IMR-90 (cell line): ENCODE measurements around the gene SHROOM3. TPM values are rescaled to one million over a fixed set of nuclear protein-coding genes. Genes with fewer than 3 reads are reported as not detected.

ENCODE experiments used
- ATAC-seq: fragments of 200-7000 bp; cut with Tn5 transposase; 2 replicates; pipeline ENCODE4 v1.9.1; 2020; ENCODE audit warnings: low read depth, mild to moderate bottlenecking, moderate library complexity
- BruUV-seq: library from RNA; stranded (reverse); fragments of 400-500 nt; replicated peaks from 2 replicates; lab custom pipeline; 2021; lab: Mats Ljungman, UMichigan
- CTCF ChIA-PET: fragments of 300-600 bp; formaldehyde crosslinking; extraction: SDS; loops from one replicate; lab custom pipeline; 2021; ENCODE audit warnings: antibody characterized with exemption; lab: Yijun Ruan, JAX
- POLR2A ChIA-PET: fragments of 300-600 bp; sonication (Branson Sonifier 250); formaldehyde crosslinking; loops from one replicate; lab custom pipeline; 2022; ENCODE audit warnings: antibody characterized with exemption; ENCODE audit not compliant: unreplicated experiment; lab: Charles Lee
- DNase-seq: peaks from one replicate; pipeline ENCODE4 v3.0.0; 2013
- H2AFZ ChIP-seq: replicated peaks from 2 replicates; pipeline ENCODE3; 2013; ENCODE audit warnings: low read length, mild to moderate bottlenecking; ENCODE audit not compliant: poor library complexity
- H2AK5ac ChIP-seq: 2 replicates; pipeline ENCODE4 v1.6.1; 2013; ENCODE audit warnings: low read depth, low read length, inconsistent platforms
- H2AK9ac ChIP-seq: replicated peaks from 2 replicates; pipeline ENCODE3; 2013; ENCODE audit warnings: mild to moderate bottlenecking, low read depth, low read length, moderate library complexity; ENCODE audit not compliant: poor library complexity
- H2BK120ac ChIP-seq: 2 replicates; pipeline ENCODE4 v1.6.1; 2013; ENCODE audit warnings: low read depth, low read length, inconsistent platforms
- H2BK15ac ChIP-seq: 3 replicates; pipeline ENCODE4 v1.6.1; 2013; ENCODE audit warnings: low read depth, low read length, inconsistent platforms
- H2BK20ac ChIP-seq: 2 replicates; pipeline ENCODE4 v1.6.1; 2013; ENCODE audit warnings: low read depth, mild to moderate bottlenecking, inconsistent platforms, low read length, moderate library complexity
- H2BK5ac ChIP-seq: 2 replicates; pipeline ENCODE4 v1.6.1; 2013; ENCODE audit warnings: mild to moderate bottlenecking, low read depth, low read length, inconsistent platforms; ENCODE audit not compliant: poor library complexity, severe bottlenecking
- H3K14ac ChIP-seq: replicated peaks from 2 replicates; pipeline ENCODE4 v1.6.1; 2013; ENCODE audit warnings: low read depth, low read length, inconsistent platforms
- H3K18ac ChIP-seq: 2 replicates; pipeline ENCODE4 v1.6.1; 2013; ENCODE audit warnings: low read depth, low read length, control low read depth
- H3K23ac ChIP-seq: 2 replicates; pipeline ENCODE4 v1.6.1; 2013; ENCODE audit warnings: low read depth, low read length, inconsistent platforms
- H3K27ac ChIP-seq: 2 replicates; pipeline ENCODE4 v1.5.1; 2013; ENCODE audit warnings: mild to moderate bottlenecking, control low read depth, low read length; ENCODE audit not compliant: insufficient read depth
- H3K27me3 ChIP-seq: 2 replicates; pipeline ENCODE4 v1.6.1; 2013; ENCODE audit warnings: low read length; ENCODE audit not compliant: control insufficient read depth, insufficient read depth
- H3K36me3 ChIP-seq: 2 replicates; pipeline ENCODE4 v1.6.1; 2013; ENCODE audit warnings: low read length, mixed read lengths; ENCODE audit not compliant: control insufficient read depth, insufficient read depth
- H3K4ac ChIP-seq: 2 replicates; pipeline ENCODE4 v1.6.1; 2013; ENCODE audit warnings: low read depth, low read length, inconsistent platforms
- H3K4me1 ChIP-seq: 2 replicates; pipeline ENCODE4 v1.6.1; 2013; ENCODE audit warnings: low read length, mixed read lengths; ENCODE audit not compliant: control insufficient read depth, insufficient read depth
- H3K4me2 ChIP-seq: 2 replicates; pipeline ENCODE4 v1.6.1; 2013; ENCODE audit warnings: low read depth, mild to moderate bottlenecking, control low read depth, low read length, moderate library complexity
- H3K4me3 ChIP-seq: 2 replicates; pipeline ENCODE4 v1.5.1; 2013; ENCODE audit warnings: low read depth, mild to moderate bottlenecking, control low read depth, low read length, moderate library complexity; ENCODE audit not compliant: insufficient read depth
- H3K56ac ChIP-seq: 2 replicates; pipeline ENCODE4 v1.6.1; 2013; ENCODE audit warnings: low read length, inconsistent platforms; ENCODE audit not compliant: insufficient read depth; ENCODE audit errors: extremely low read depth
- H3K79me1 ChIP-seq, 2 experiments: 2 replicates each; pipeline ENCODE4 v1.6.1; 2013; ENCODE audit warnings: low read length in 2 of 2, inconsistent platforms in 1 of 2, low read depth in 1 of 2
- H3K9ac ChIP-seq: 2 replicates; pipeline ENCODE4 v1.6.1; 2013; ENCODE audit warnings: low read depth, low read length, control low read depth
- H3K9me1 ChIP-seq: 2 replicates; pipeline ENCODE4 v1.6.1; 2013; ENCODE audit warnings: low read length, inconsistent platforms; ENCODE audit not compliant: insufficient read depth
- H3K9me3 ChIP-seq: 2 replicates; pipeline ENCODE4 v1.6.1; 2013; ENCODE audit warnings: low read length; ENCODE audit not compliant: control insufficient read depth, insufficient read depth
- H4K20me1 ChIP-seq: 2 replicates; pipeline ENCODE4 v1.6.1; 2013; ENCODE audit warnings: low read length, inconsistent platforms; ENCODE audit not compliant: insufficient read depth
- H4K5ac ChIP-seq: 2 replicates; pipeline ENCODE4 v1.6.1; 2013; ENCODE audit warnings: mild to moderate bottlenecking, low read depth, low read length, control low read depth
- H4K8ac ChIP-seq, 2 experiments: 2 replicates each; pipeline ENCODE4 v1.6.1; 2013; ENCODE audit warnings: low read depth in 2 of 2, low read length in 2 of 2, control low read depth in 1 of 2, inconsistent platforms in 1 of 2
- H4K91ac ChIP-seq: 2 replicates; pipeline ENCODE4 v1.6.1; 2013; ENCODE audit warnings: low read depth, low read length, inconsistent platforms; ENCODE audit not compliant: insufficient read depth
- BHLHE40 ChIP-seq: fragments of 150-350 bp; IDR thresholded peaks from 2 replicates; pipeline ENCODE4 v1.6.1; 2016; ENCODE audit warnings: mild to moderate bottlenecking, low read depth, low read length
- CEBPB ChIP-seq: IDR thresholded peaks from 2 replicates; pipeline ENCODE4 v1.6.1; 2012; ENCODE audit warnings: low read depth, low read length, improper control_type of control experiment
- CHD1 ChIP-seq: IDR thresholded peaks from 2 replicates; pipeline ENCODE4 v1.6.1; 2012; ENCODE audit warnings: low read depth, low read length, improper control_type of control experiment
- CTCF ChIP-seq: conservative IDR thresholded peaks from 2 replicates; pipeline ENCODE4 v1.5.1; 2012; ENCODE audit warnings: mild to moderate bottlenecking, low read depth, low read length, improper control_type of control experiment
- ELK1 ChIP-seq: fragments of 150-350 bp; IDR thresholded peaks from 2 replicates; pipeline ENCODE4 v1.6.1; 2016; ENCODE audit warnings: low read depth, mild to moderate bottlenecking, low read length, moderate library complexity, borderline replicate concordance
- FOS ChIP-seq: fragments of 150-350 bp; IDR thresholded peaks from 2 replicates; pipeline ENCODE4 v1.6.1; 2016; ENCODE audit warnings: low read depth, low read length
- MAFK ChIP-seq: IDR thresholded peaks from 2 replicates; pipeline ENCODE4 v1.6.1; 2012; ENCODE audit warnings: low read depth, low read length, improper control_type of control experiment
- MAZ ChIP-seq: IDR thresholded peaks from 2 replicates; pipeline ENCODE4 v1.6.1; 2012; ENCODE audit warnings: low read depth, mild to moderate bottlenecking, low read length, improper control_type of control experiment, moderate library complexity, borderline replicate concordance
- MXI1 ChIP-seq: IDR thresholded peaks from 2 replicates; pipeline ENCODE4 v1.6.1; 2012; ENCODE audit warnings: low read depth, mild to moderate bottlenecking, low read length, moderate library complexity, borderline replicate concordance
- NFE2L2 ChIP-seq: fragments of 150-350 bp; IDR thresholded peaks from 2 replicates; pipeline ENCODE4 v1.6.1; 2016; ENCODE audit warnings: low read depth, mild to moderate bottlenecking, low read length
- POLR2A ChIP-seq: IDR thresholded peaks from 2 replicates; pipeline ENCODE4 v1.6.1; 2012; ENCODE audit warnings: mild to moderate bottlenecking, low read depth, low read length
- RAD21 ChIP-seq: IDR thresholded peaks from 2 replicates; pipeline ENCODE4 v1.6.1; 2012; ENCODE audit warnings: low read length, improper control_type of control experiment
- RCOR1 ChIP-seq: IDR thresholded peaks from 2 replicates; pipeline ENCODE4 v1.6.1; 2012; ENCODE audit warnings: mild to moderate bottlenecking, low read length, improper control_type of control experiment; ENCODE audit not compliant: insufficient replicate concordance
- RFX5 ChIP-seq: IDR thresholded peaks from 2 replicates; pipeline ENCODE4 v1.8.0; 2012; ENCODE audit warnings: low read depth, mild to moderate bottlenecking, low read length, moderate library complexity
- SMC3 ChIP-seq: fragments of 150-350 bp; IDR thresholded peaks from 2 replicates; pipeline ENCODE4 v1.6.1; 2016; ENCODE audit warnings: low read depth, mild to moderate bottlenecking, antibody characterized with exemption, low read length, moderate library complexity
- USF2 ChIP-seq: fragments of 150-350 bp; IDR thresholded peaks from 2 replicates; pipeline ENCODE4 v1.6.1; 2017; ENCODE audit warnings: mild to moderate bottlenecking, antibody characterized with exemption, low read length, low read depth
- WGBS, 2 experiments: methylation state at CpG; one replicate each; pipeline versions ENCODE4 v1.1.5 to v1.1.7; 2013; ENCODE audit warnings: missing lambda C conversion rate in 2 of 2; ENCODE audit not compliant: insufficient read length in 1 of 2; ENCODE audit errors: extremely low coverage in 2 of 2; 5-methylcytosine and 5-hydroxymethylcytosine counted together
- dilution Hi-C: fragments of 300-500 bp; cut with HindIII; formaldehyde crosslinking; loops from one replicate; pipeline ENCODE4 v1.14.3; 2018; ENCODE audit warnings: low sequenced_read_pairs; ENCODE audit not compliant: unreplicated experiment
- in situ Hi-C: fragments of 300-500 bp; cut with MboI; formaldehyde crosslinking; loops from 3 replicates; pipeline ENCODE4 v1.14.3; 2019; ENCODE audit warnings: low sequenced_read_pairs, inconsistent platforms, mixed read lengths
- intact Hi-C: fragments of 100-400 bp; cut with micrococcal nuclease; formaldehyde crosslinking; loops from 2 replicates; pipeline ENCODE4 v1.10.0; 2022
- polyA plus RNA-seq, 3 experiments: library from polyadenylated mRNA; depleted of rRNA; stranded (reverse); fragments of >200 nt; gene quantifications; 2 replicates each; pipeline ENCODE4 v1.2.3, GENCODE V29; 2012; ENCODE audit warnings: low replicate concordance in 1 of 3
- total RNA-seq: library from RNA; depleted of rRNA; stranded (reverse); fragments of >200 nt; gene quantifications from 2 replicates; pipeline ENCODE4 v1.2.3, GENCODE V29; 2012

The SHROOM3 gene
- total and polyA plus RNA-seq, 2 of the 4 experiments (the other 2 are of a cell fraction), result 10.8 to 19.5 TPM

GRCh38 chr4:76729460-76729859, 294.4 kb downstream of the SHROOM3 start:
- peaks cover 44 to 83% of the 10 kb centered on the region in 2 experiments for H3K79me1 ChIP-seq
- no peaks in the 10 kb centered on the region for H4K20me1 ChIP-seq
- H2AK5ac ChIP-seq, result no peak overlapping the region
- no peak overlapping the region for H3K4me2 ChIP-seq
- peak overlapping the region; percentile 69 for H2BK5ac ChIP-seq
- no peak overlapping the region for H3K27ac ChIP-seq
- no peak for DNase-seq
- BruUV-seq, result no TSS peak
- H4K91ac ChIP-seq, result peak overlapping the region; percentile 43
- H2AFZ ChIP-seq, result no peak overlapping the region
- no peak overlapping the region for H3K9ac ChIP-seq
- H2BK120ac ChIP-seq, result peak overlapping the region; percentile 85
- no CpG with 5 or more reads among the region's 1 CpG for WGBS, 2 experiments
- no peaks in the 10 kb centered on the region for H3K27me3 ChIP-seq
- H4K5ac ChIP-seq, result no peak overlapping the region
- H3K4me3 ChIP-seq, result no peak overlapping the region
- peaks cover 33% of the 10 kb centered on the region for H3K9me1 ChIP-seq
- no peak for ATAC-seq
- H3K18ac ChIP-seq, result peak overlapping the region; percentile 87; the same call in 1 of the 2 replicates
- peak overlapping the region; percentile 90; the same call in 1 of the 2 replicates for H3K23ac ChIP-seq
- H3K4me1 ChIP-seq, result peaks cover 24% of the 10 kb centered on the region
- ChIA-PET POLR2A (interaction anchor here (0.8 kb wide), 1 partner anchor 24 kb away, joined by 3 read pairs; no protein-coding TSS in a partner anchor), CTCF (interaction anchor here (1.3 to 1.5 kb wide), 2 partner anchors 9 to 28 kb away, joined by 3 to 4 read pairs; no protein-coding TSS in a partner anchor)
- H3K36me3 ChIP-seq, result peaks cover 6% of the 10 kb centered on the region; the same call in 1 of the 2 replicates
- in situ Hi-C loops (no loop called here), intact Hi-C loops (no loop called here), dilution Hi-C loops (no loop called here)
- H3K14ac ChIP-seq, result peak overlapping the region; percentile 73; the same call in 1 of the 2 replicates
- H2BK20ac ChIP-seq, result peak overlapping the region; percentile 72; the same call in 1 of the 2 replicates
- H3K4ac ChIP-seq, result peak overlapping the region; percentile 72; the same call in 1 of the 2 replicates
- no peak for TF ChIP-seq USF2
- no peak for TF ChIP-seq POLR2A
- no peak for TF ChIP-seq RAD21
- TF ChIP-seq CEBPB, result no peak
- no peak for TF ChIP-seq MAFK
- no peak for TF ChIP-seq CHD1
- no peak for TF ChIP-seq NFE2L2
- TF ChIP-seq MXI1, result no peak
- no peak for TF ChIP-seq RCOR1
- TF ChIP-seq SMC3, result no peak
- no peak for TF ChIP-seq MAZ
- TF ChIP-seq RFX5, result no peak
- TF ChIP-seq FOS, result no peak
- TF ChIP-seq ELK1, result no peak
- no peak for TF ChIP-seq BHLHE40
- TF ChIP-seq CTCF, result no peak
- no peak overlapping the region for H3K56ac ChIP-seq
- peak overlapping the region in 1 of 2 experiments; percentile 76; a peak in 2 of 4 replicates for H4K8ac ChIP-seq
- no peaks in the 10 kb centered on the region for H3K9me3 ChIP-seq
- H2BK15ac ChIP-seq, result no peak overlapping the region; the same call in 2 of the 3 replicates
- no peak overlapping the region for H2AK9ac ChIP-seq
